RWPE2 (cell line): ENCODE results near the gene TUBGCP4.

Source experiments
- ATAC-seq: fragments of 200-7000 bp; cut with Tn5 transposase; 3 replicates; pipeline ENCODE4 v1.9.1; 2021; ENCODE audit warnings: low read depth
- DNase-seq: peaks from one replicate; pipeline ENCODE4 v3.0.0-alpha.2; 2020; ENCODE audit warnings: low spot score
- H3K27ac ChIP-seq: fragments of 450-650 bp; 2 replicates; pipeline ENCODE4 v1.5.1; 2017; ENCODE audit warnings: mild to moderate bottlenecking; ENCODE audit not compliant: poor library complexity, severe bottlenecking
- H3K27me3 ChIP-seq: fragments of 250-450 bp; sonication (Bioruptor Pico); 2 replicates; pipeline ENCODE4 v1.5.1; 2021; ENCODE audit warnings: mild to moderate bottlenecking, moderate library complexity; ENCODE audit not compliant: insufficient read depth, poor library complexity, severe bottlenecking
- H3K36me3 ChIP-seq: fragments of 250-450 bp; sonication (Bioruptor Pico); 2 replicates; pipeline ENCODE4 v1.5.1; 2020; ENCODE audit warnings: low read depth, mild to moderate bottlenecking, moderate library complexity
- H3K4me1 ChIP-seq: fragments of 250-450 bp; sonication (Bioruptor Pico); 2 replicates; pipeline ENCODE4 v1.5.1; 2021; ENCODE audit warnings: mild to moderate bottlenecking, moderate library complexity; ENCODE audit not compliant: insufficient read depth, poor library complexity, severe bottlenecking
- H3K4me3 ChIP-seq: fragments of 250-450 bp; sonication (Bioruptor Pico); 2 replicates; pipeline ENCODE4 v1.5.1; 2021; ENCODE audit warnings: mild to moderate bottlenecking, moderate library complexity; ENCODE audit not compliant: severe bottlenecking
- H3K9me3 ChIP-seq: fragments of 250-450 bp; sonication (Bioruptor Pico); 2 replicates; pipeline ENCODE4 v1.5.1; 2021; ENCODE audit warnings: mild to moderate bottlenecking, moderate library complexity; ENCODE audit not compliant: severe bottlenecking
- CTCF ChIP-seq: fragments of 450-650 bp; IDR thresholded peaks from one replicate; pipeline ENCODE4 v1.5.1; 2017; ENCODE audit warnings: mild to moderate bottlenecking, moderate library complexity; ENCODE audit not compliant: poor library complexity, severe bottlenecking

The TUBGCP4 gene

GRCh38 chr15:43410572-43411214 is 39.8 kb downstream of the TUBGCP4 start:
- H3K9me3 ChIP-seq: no peaks in the 10 kb centered on the region
- no peaks in the 10 kb centered on the region for H3K4me1 ChIP-seq
- H3K27me3 ChIP-seq: no peaks in the 10 kb centered on the region
- H3K27ac ChIP-seq: no peak overlapping the region
- ATAC-seq (peak; percentile 23; the same call in 1 of the 3 replicates), DNase-seq (no peak)
- no peak for TF ChIP-seq CTCF
- H3K36me3 ChIP-seq: peaks cover 96% of the 10 kb centered on the region
- no peak overlapping the region for H3K4me3 ChIP-seq

GRCh38 chr15:43412096-43412495 is 41.2 kb downstream of the TUBGCP4 start:
- Histone ChIP-seq H3K27ac (no peak overlapping the region), H3K27me3 (no peaks in the 10 kb centered on the region), H3K9me3 (no peaks in the 10 kb centered on the region), H3K4me1 (no peaks in the 10 kb centered on the region), H3K36me3 (peaks cover 96% of the 10 kb centered on the region), H3K4me3 (no peak overlapping the region)
- DNase-seq (no peak), ATAC-seq (no peak)
- no peak for TF ChIP-seq CTCF

- no peak for DNase-seq
- Histone ChIP-seq H3K27ac (no peak overlapping the region), H3K4me1 (no peaks in the 10 kb centered on the region), H3K27me3 (no peaks in the 10 kb centered on the region), H3K36me3 (peaks cover 89% of the 10 kb centered on the region), H3K9me3 (no peaks in the 10 kb centered on the region), H3K4me3 (no peak overlapping the region)
- ATAC-seq: no peak
- TF ChIP-seq CTCF: no peak
These were observed 43.3 kb downstream of the TUBGCP4 start for GRCh38 chr15:43414196-43414595.

GRCh38 chr15:43420435-43420834 is 49.5 kb downstream of the TUBGCP4 start:
- ATAC-seq: no peak
- peaks cover 90% of the 10 kb centered on the region for H3K36me3 ChIP-seq
- DNase-seq: no peak

More at GRCh38 chr15:43420435-43420834, 49.5 kb downstream of the TUBGCP4 start:
- Histone ChIP-seq H3K9me3 (no peaks in the 10 kb centered on the region), H3K27me3 (no peaks in the 10 kb centered on the region), H3K27ac (no peak overlapping the region), H3K4me3 (no peak overlapping the region), H3K4me1 (no peaks in the 10 kb centered on the region)
- no peak for TF ChIP-seq CTCF
